Loucy (cell line): ENCODE data around the gene FBXO30.

Source experiments
- H2AFZ ChIP-seq: fragments of 200-600 bp; sonication (generic); 2 replicates; pipeline ENCODE4 v1.6.0; 2016; ENCODE audit warnings: antibody characterized with exemption, mild to moderate bottlenecking, low read length, moderate library complexity
- H3F3A ChIP-seq: fragments of 200-600 bp; 2 replicates; pipeline ENCODE4 v1.6.0; 2016; ENCODE audit warnings: antibody characterized with exemption, low read depth, mild to moderate bottlenecking
- H3K27me3 ChIP-seq: fragments of 200-600 bp; sonication (generic); 2 replicates; pipeline ENCODE4 v1.6.1; 2014; ENCODE audit warnings: low read length, mild to moderate bottlenecking; ENCODE audit not compliant: insufficient read depth, poor library complexity, severe bottlenecking
- H3K36me3 ChIP-seq: fragments of 200-600 bp; sonication (generic); 2 replicates; pipeline ENCODE4 v1.6.1; 2016; ENCODE audit warnings: low read length; ENCODE audit not compliant: insufficient read depth
- H3K4me1 ChIP-seq: fragments of 200-600 bp; sonication (generic); 2 replicates; pipeline ENCODE4 v1.5.1; 2014; ENCODE audit warnings: low read length, mild to moderate bottlenecking; ENCODE audit not compliant: insufficient read depth, poor library complexity, severe bottlenecking
- H3K4me2 ChIP-seq: fragments of 200-600 bp; sonication (generic); 2 replicates; pipeline ENCODE4 v1.6.0; 2014; ENCODE audit warnings: antibody characterized with exemption, low read length, low read depth, mild to moderate bottlenecking; ENCODE audit not compliant: poor library complexity, severe bottlenecking
- H3K4me3 ChIP-seq: fragments of 200-600 bp; sonication (generic); 2 replicates; pipeline ENCODE4 v1.5.1; 2014; ENCODE audit warnings: low read length, mild to moderate bottlenecking, mixed read lengths; ENCODE audit not compliant: poor library complexity, severe bottlenecking
- H3K79me2 ChIP-seq: fragments of 200-600 bp; sonication (generic); 2 replicates; pipeline ENCODE4 v1.6.1; 2014; ENCODE audit warnings: low read length; ENCODE audit not compliant: insufficient read depth
- H3K9ac ChIP-seq: fragments of 200-600 bp; sonication (generic); 2 replicates; pipeline ENCODE4 v1.6.0; 2014; ENCODE audit warnings: mild to moderate bottlenecking, low read depth, low read length, moderate library complexity; ENCODE audit not compliant: poor library complexity, severe bottlenecking
- H3K9me2 ChIP-seq: fragments of 200-600 bp; sonication (generic); replicated peaks from 2 replicates; pipeline ENCODE4 v1.6.1; 2016; ENCODE audit warnings: low read depth, low read length, mixed read lengths
- H3K9me3 ChIP-seq: fragments of 200-600 bp; sonication (generic); 2 replicates; pipeline ENCODE4 v1.6.1; 2014; ENCODE audit warnings: mild to moderate bottlenecking, antibody characterized with exemption, low read length, low read depth; ENCODE audit not compliant: insufficient read depth
- H4K20me1 ChIP-seq: fragments of 200-600 bp; sonication (generic); 2 replicates; pipeline ENCODE4 v1.6.0; 2014; ENCODE audit warnings: antibody characterized with exemption, low read length, mild to moderate bottlenecking; ENCODE audit not compliant: insufficient read depth, poor library complexity, severe bottlenecking
- EZH2phosphoT487 ChIP-seq: fragments of 200-600 bp; IDR thresholded peaks from 2 replicates; pipeline ENCODE4 v1.6.1; 2018; ENCODE audit warnings: antibody characterized with exemption, mild to moderate bottlenecking, moderate library complexity, borderline replicate concordance
- TF ChIP-seq, protein P1 (sequence below): fragments of 200-600 bp; sonication (generic); conservative IDR thresholded peaks from 2 replicates; pipeline ENCODE4 v1.5.1; 2014; ENCODE audit warnings: mild to moderate bottlenecking, antibody characterized with exemption, low read length

Gene FBXO30, protein sequence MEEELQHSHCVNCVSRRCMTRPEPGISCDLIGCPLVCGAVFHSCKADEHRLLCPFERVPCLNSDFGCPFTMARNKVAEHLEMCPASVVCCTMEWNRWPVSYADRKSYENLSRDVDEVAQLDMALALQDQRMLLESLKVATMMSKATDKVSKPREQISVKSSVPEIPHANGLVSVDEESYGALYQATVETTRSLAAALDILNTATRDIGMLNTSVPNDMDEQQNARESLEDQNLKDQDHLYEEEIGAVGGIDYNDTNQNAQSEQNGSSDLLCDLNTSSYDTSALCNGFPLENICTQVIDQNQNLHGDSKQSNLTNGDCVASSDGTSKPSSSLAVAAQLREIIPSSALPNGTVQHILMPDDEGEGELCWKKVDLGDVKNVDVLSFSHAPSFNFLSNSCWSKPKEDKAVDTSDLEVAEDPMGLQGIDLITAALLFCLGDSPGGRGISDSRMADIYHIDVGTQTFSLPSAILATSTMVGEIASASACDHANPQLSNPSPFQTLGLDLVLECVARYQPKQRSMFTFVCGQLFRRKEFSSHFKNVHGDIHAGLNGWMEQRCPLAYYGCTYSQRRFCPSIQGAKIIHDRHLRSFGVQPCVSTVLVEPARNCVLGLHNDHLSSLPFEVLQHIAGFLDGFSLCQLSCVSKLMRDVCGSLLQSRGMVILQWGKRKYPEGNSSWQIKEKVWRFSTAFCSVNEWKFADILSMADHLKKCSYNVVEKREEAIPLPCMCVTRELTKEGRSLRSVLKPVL

GRCh38 chr6:145814501-145815308, at the start of gene FBXO30:
FBXO30 (minus strand) TSS chr6:145814795; CDS start chr6:145806405, 8,390 bp downstream.
- H4K20me1 ChIP-seq: peaks cover 42% of the 10 kb centered on the region
- H3K4me2 ChIP-seq: peak within 1 kb of the TSS; percentile 92
- H3K4me3 ChIP-seq: peak within 1 kb of the TSS; percentile 98
- H3K36me3 ChIP-seq: no peaks in the 10 kb centered on the region
- peaks cover 49% of the 10 kb centered on the region for H3K4me1 ChIP-seq
- TF ChIP-seq EZH2phosphoT487: no peak
- TF ChIP-seq, protein P1, sequence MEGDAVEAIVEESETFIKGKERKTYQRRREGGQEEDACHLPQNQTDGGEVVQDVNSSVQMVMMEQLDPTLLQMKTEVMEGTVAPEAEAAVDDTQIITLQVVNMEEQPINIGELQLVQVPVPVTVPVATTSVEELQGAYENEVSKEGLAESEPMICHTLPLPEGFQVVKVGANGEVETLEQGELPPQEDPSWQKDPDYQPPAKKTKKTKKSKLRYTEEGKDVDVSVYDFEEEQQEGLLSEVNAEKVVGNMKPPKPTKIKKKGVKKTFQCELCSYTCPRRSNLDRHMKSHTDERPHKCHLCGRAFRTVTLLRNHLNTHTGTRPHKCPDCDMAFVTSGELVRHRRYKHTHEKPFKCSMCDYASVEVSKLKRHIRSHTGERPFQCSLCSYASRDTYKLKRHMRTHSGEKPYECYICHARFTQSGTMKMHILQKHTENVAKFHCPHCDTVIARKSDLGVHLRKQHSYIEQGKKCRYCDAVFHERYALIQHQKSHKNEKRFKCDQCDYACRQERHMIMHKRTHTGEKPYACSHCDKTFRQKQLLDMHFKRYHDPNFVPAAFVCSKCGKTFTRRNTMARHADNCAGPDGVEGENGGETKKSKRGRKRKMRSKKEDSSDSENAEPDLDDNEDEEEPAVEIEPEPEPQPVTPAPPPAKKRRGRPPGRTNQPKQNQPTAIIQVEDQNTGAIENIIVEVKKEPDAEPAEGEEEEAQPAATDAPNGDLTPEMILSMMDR: 0 out of 2 replicates have a peak, but pooled peaks have one; percentile 12
- no peaks in the 10 kb centered on the region for H3K9me3 ChIP-seq
- H3F3A ChIP-seq: no peaks in the 10 kb centered on the region
- H2AFZ ChIP-seq: peak within 1 kb of the TSS; percentile 96
- H3K79me2 ChIP-seq: peaks cover 63% of the 10 kb centered on the region
- peak within 1 kb of the TSS; percentile 89 for H3K9ac ChIP-seq
- H3K27me3 ChIP-seq: no peaks in the 10 kb centered on the region
- H3K9me2 ChIP-seq: no peaks in the 10 kb centered on the region

DNA sequence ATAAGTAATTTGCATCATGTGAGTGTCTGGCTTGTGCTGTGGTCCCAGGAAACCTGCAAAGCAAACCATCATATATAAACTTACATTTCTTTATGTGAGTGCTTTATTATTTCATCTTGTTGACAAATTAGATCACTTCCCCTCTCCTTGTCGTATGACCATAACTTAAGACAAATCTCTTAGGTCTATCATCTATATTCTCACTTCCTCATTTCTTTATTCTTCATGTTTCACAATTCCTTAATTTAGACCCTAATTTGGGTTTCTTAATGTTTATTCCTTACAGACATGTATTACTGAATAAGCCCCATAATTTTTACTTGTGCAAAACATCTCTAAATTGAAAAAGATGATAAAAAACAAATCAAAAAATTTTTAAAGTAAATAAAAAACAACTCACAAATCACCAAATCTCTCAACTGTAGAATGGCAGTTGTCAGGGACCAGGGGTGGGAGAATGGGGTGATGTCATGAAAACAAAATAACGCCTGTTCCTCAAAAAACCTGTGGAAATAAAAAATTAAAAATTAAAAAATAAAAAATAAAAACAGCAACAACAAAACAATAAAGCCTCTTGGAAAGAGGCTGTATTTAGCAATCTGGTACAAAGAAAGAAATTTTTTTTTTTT, 49.5 kb upstream of the FBXO30 start:
- TF ChIP-seq EZH2phosphoT487: no peak
- TF ChIP-seq, protein P1: no peak
- H3K4me2 ChIP-seq: no peak overlapping the region

GRCh38 chr6:145863366-145863765, 48.8 kb upstream of the FBXO30 start:
- Histone ChIP-seq H3F3A (no peaks in the 10 kb centered on the region), H3K36me3 (no peaks in the 10 kb centered on the region), H3K4me1 (peaks cover 26% of the 10 kb centered on the region), H3K79me2 (no peaks in the 10 kb centered on the region), H2AFZ (no peak overlapping the region), H3K9ac (no peak overlapping the region), H3K4me3 (no peak overlapping the region), H3K4me2 (no peak overlapping the region), H3K27me3 (no peaks in the 10 kb centered on the region), H3K9me3 (peaks cover 5% of the 10 kb centered on the region), H4K20me1 (no peaks in the 10 kb centered on the region), H3K9me2 (no peaks in the 10 kb centered on the region)
- TF ChIP-seq, protein P1: no peak
- TF ChIP-seq EZH2phosphoT487: no peak

More for the DNA sequence above, 49.5 kb upstream of the FBXO30 start:
- H3F3A ChIP-seq: no peaks in the 10 kb centered on the region
- H3K9ac ChIP-seq: no peak overlapping the region
- no peaks in the 10 kb centered on the region for H3K27me3 ChIP-seq
- H4K20me1 ChIP-seq: no peaks in the 10 kb centered on the region
- peaks cover 5% of the 10 kb centered on the region for H3K9me3 ChIP-seq
- no peak overlapping the region for H3K4me3 ChIP-seq
- no peaks in the 10 kb centered on the region for H3K36me3 ChIP-seq
- H3K9me2 ChIP-seq: no peaks in the 10 kb centered on the region
- H3K4me1 ChIP-seq: peaks cover 26% of the 10 kb centered on the region
- H2AFZ ChIP-seq: no peak overlapping the region
- no peaks in the 10 kb centered on the region for H3K79me2 ChIP-seq
